PC-3 (cell line): ENCODE measurements around the gene PRPS1. TPM values are rescaled to one million over a fixed set of nuclear protein-coding genes. Genes with fewer than 3 reads are reported as not detected.
"Not testable (repeated sequence)": the region's sequence is repeated elsewhere in the genome, so short reads cannot be mapped to it uniquely, and the experiment has no call there.

Source experiments
- ATAC-seq: fragments of 200-7000 bp; cut with Tn5 transposase; 2 replicates; pipeline ENCODE4 v1.9.1; 2020; ENCODE audit warnings: mild to moderate bottlenecking, moderate library complexity
- BruUV-seq: library from RNA; stranded (reverse); fragments of 400-500 nt; replicated peaks from 2 replicates; lab custom pipeline; 2021; lab: Mats Ljungman, UMichigan
- CTCF ChIA-PET: fragments of 300-600 bp; sonication (Branson Sonifier 250); formaldehyde crosslinking; loops from one replicate; lab custom pipeline; 2022; ENCODE audit warnings: antibody characterized with exemption; lab: Charles Lee
- POLR2A ChIA-PET: fragments of 300-600 bp; sonication (Branson Sonifier 250); formaldehyde crosslinking; loops from one replicate; lab custom pipeline; 2022; ENCODE audit warnings: antibody characterized with exemption; ENCODE audit not compliant: unreplicated experiment; lab: Charles Lee
- DNase-seq: peaks from one replicate; pipeline ENCODE4 v3.0.0-alpha.2; 2015
- H2AFZ ChIP-seq: fragments of 300-600 bp; sonication (generic); 2 replicates; pipeline ENCODE4 v1.6.0; 2016; ENCODE audit warnings: antibody characterized with exemption, low read length
- H3F3A ChIP-seq: fragments of 300-600 bp; sonication (generic); one replicate; pipeline ENCODE4 v1.6.0; 2017; ENCODE audit warnings: antibody characterized with exemption, low read length, control low read depth, mild to moderate bottlenecking; ENCODE audit not compliant: unreplicated experiment
- H3K27ac ChIP-seq: fragments of 300-600 bp; sonication (generic); 2 replicates; pipeline ENCODE4 v1.5.1; 2016; ENCODE audit warnings: mild to moderate bottlenecking, low read length
- H3K27me3 ChIP-seq: fragments of 300-600 bp; sonication (generic); 2 replicates; pipeline ENCODE4 v1.6.1; 2016; ENCODE audit warnings: low read length, mixed read lengths
- H3K36me3 ChIP-seq: fragments of 300-600 bp; sonication (generic); 2 replicates; pipeline ENCODE4 v1.6.1; 2016; ENCODE audit warnings: low read depth, mixed run types, low read length, mixed read lengths
- H3K4me1 ChIP-seq: fragments of 300-600 bp; sonication (generic); 2 replicates; pipeline ENCODE4 v1.5.1; 2016; ENCODE audit warnings: low read length; ENCODE audit not compliant: insufficient read depth
- H3K4me2 ChIP-seq: fragments of 300-600 bp; sonication (generic); 2 replicates; pipeline ENCODE4 v1.6.0; 2016; ENCODE audit warnings: low read length
- H3K4me3 ChIP-seq: fragments of 300-600 bp; sonication (generic); 2 replicates; pipeline ENCODE4 v1.5.1; 2016; ENCODE audit warnings: mild to moderate bottlenecking, low read length, mixed read lengths
- H3K79me2 ChIP-seq: fragments of 300-600 bp; sonication (generic); 2 replicates; pipeline ENCODE4 v1.6.1; 2017; ENCODE audit warnings: low read length, mixed read lengths
- H3K9ac ChIP-seq: fragments of 300-600 bp; sonication (generic); 2 replicates; pipeline ENCODE4 v1.6.0; 2016; ENCODE audit warnings: mild to moderate bottlenecking, low read length
- H3K9me2 ChIP-seq: fragments of 300-600 bp; sonication (generic); replicated peaks from 2 replicates; pipeline ENCODE4 v1.6.1; 2016; ENCODE audit warnings: mixed run types, low read length, mixed read lengths
- H3K9me3 ChIP-seq: fragments of 300-600 bp; sonication (generic); 2 replicates; pipeline ENCODE4 v1.6.1; 2016; ENCODE audit warnings: low read length, mixed read lengths
- H4K20me1 ChIP-seq: fragments of 300-600 bp; sonication (generic); 2 replicates; pipeline ENCODE4 v1.6.1; 2016; ENCODE audit warnings: low read length, mixed read lengths
- CTCF ChIP-seq: fragments of 300-600 bp; sonication (generic); conservative IDR thresholded peaks from 2 replicates; pipeline ENCODE4 v1.5.1; 2017; ENCODE audit warnings: antibody characterized with exemption, low read depth, mild to moderate bottlenecking, low read length
- EZH2 ChIP-seq: fragments of 300-600 bp; sonication (generic); IDR thresholded peaks from one replicate; pipeline ENCODE4 v1.6.1; 2017; ENCODE audit warnings: antibody characterized with exemption, mild to moderate bottlenecking, low read length; ENCODE audit not compliant: unreplicated experiment
- EZH2phosphoT487 ChIP-seq: fragments of 300-600 bp; sonication (generic); IDR thresholded peaks from 2 replicates; pipeline ENCODE4 v1.6.1; 2018; ENCODE audit warnings: mild to moderate bottlenecking, antibody characterized with exemption, low read length, borderline replicate concordance
- intact Hi-C: fragments of 100-400 bp; cut with micrococcal nuclease; formaldehyde crosslinking; loops from 2 replicates; pipeline ENCODE4 v1.9.0; 2023
- total RNA-seq: library from RNA; depleted of rRNA; stranded (reverse); fragments of >200 nt; gene quantifications from 2 replicates; pipeline ENCODE4 v1.2.3, GENCODE V29; 2014

The PRPS1 gene
- total RNA-seq, 1 experiment from 2014 or later: 57.0 TPM

DNA sequence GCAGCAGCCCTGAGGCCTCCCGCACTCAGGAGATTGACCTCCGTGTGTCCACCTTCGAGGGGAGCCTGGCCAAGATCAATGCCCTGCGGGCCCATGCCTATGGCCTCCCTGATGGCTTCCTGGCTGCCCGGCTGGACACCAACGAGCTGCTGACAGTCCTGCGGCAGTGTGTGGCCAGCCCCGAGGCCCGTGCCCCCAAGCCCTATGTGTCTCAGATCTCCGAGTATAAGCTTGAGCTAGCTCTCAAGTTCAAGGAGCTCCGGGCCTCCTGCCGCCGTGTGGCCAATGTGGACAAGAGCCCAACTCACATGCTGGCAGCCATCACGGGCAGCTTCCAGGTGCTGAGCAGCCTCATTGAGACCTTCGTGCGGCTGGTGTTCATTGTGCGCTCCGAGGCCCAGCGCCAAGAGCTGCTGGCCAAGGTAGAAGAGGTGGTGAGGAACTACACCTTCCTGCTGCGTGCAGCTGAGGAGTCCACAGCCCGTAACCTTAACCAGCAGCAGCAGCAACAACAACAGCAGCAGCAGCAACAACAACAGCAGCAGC lies 25.5 kb upstream of the PRPS1 start:
- Histone ChIP-seq H4K20me1 (no peaks in the 10 kb centered on the region), H3K4me3 (no peak overlapping the region), H3K9ac (no peak overlapping the region), H3K4me2 (no peak overlapping the region), H3K27me3 (no peaks in the 10 kb centered on the region), H3K27ac (no peak overlapping the region), H2AFZ (no peak overlapping the region), H3K4me1 (0 out of 2 replicates have a peak, but pooled peaks cover 1% of the 10 kb centered on the region), H3K9me3 (no peaks in the 10 kb centered on the region), H3K79me2 (no peaks in the 10 kb centered on the region), H3K36me3 (no peaks in the 10 kb centered on the region), H3K9me2 (no peaks in the 10 kb centered on the region), H3F3A (no peaks in the 10 kb centered on the region)
- no TSS peak for BruUV-seq
- TF ChIP-seq CTCF: no peak
- no peak for TF ChIP-seq EZH2phosphoT487
- TF ChIP-seq EZH2: no peak
- CTCF ChIA-PET: no interaction called here
- no peak for ATAC-seq
- intact Hi-C loops: no loop called here
- no peak for DNase-seq
- POLR2A ChIA-PET: no interaction called here

- ChIA-PET CTCF (no interaction called here), POLR2A (no interaction called here)
- BruUV-seq: no TSS peak
- H3K36me3 ChIP-seq: no peaks in the 10 kb centered on the region
- no peak for DNase-seq
- H3K4me3 ChIP-seq: no peak overlapping the region
- no peaks in the 10 kb centered on the region for H4K20me1 ChIP-seq
- intact Hi-C loops: no loop called here
- no peak overlapping the region for H2AFZ ChIP-seq
- no peaks in the 10 kb centered on the region for H3K27me3 ChIP-seq
- H3K9me3 ChIP-seq: no peaks in the 10 kb centered on the region
- no peak overlapping the region for H3K4me2 ChIP-seq
- no peaks in the 10 kb centered on the region for H3K79me2 ChIP-seq
- ATAC-seq: no peak
- H3K9me2 ChIP-seq: no peaks in the 10 kb centered on the region
- no peak overlapping the region for H3K27ac ChIP-seq
- peaks cover under 1% of the 10 kb centered on the region; the same call in 1 of the 2 replicates for H3K4me1 ChIP-seq
- no peaks in the 10 kb centered on the region for H3F3A ChIP-seq
- TF ChIP-seq CTCF: no peak
- TF ChIP-seq EZH2: no peak
- no peak for TF ChIP-seq EZH2phosphoT487
- no peak overlapping the region for H3K9ac ChIP-seq
These were observed 24.7 kb upstream of the PRPS1 start for GRCh38 chrX:107603429-107604159.

DNA sequence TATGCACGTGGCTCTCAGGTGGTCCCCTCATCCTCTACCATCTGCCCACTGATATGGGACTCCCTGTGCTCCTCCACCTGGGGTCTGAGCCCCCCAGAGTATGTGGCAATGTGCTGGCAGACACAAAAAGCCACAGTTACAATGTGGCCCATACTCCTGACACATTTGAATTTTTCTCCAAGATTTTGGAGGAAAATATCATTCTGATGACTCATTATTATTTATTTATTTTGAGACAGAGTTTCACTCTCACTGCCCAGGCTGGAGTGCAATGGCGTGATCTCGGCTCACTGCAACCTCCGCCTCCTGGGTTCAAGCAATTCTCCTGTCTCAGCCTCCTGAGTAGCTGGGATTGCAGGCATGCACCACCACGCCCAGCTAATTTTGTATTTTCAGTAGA lies 19.2 kb upstream of the PRPS1 start:
- CTCF ChIA-PET, POLR2A ChIA-PET: not testable (repeated sequence)

More for the DNA sequence above, 19.2 kb upstream of the PRPS1 start:
- BruUV-seq, H3K4me1 ChIP-seq, H3K9ac ChIP-seq, H3K4me3 ChIP-seq, H3K9me2 ChIP-seq, H3K4me2 ChIP-seq, H4K20me1 ChIP-seq, intact Hi-C loops, H2AFZ ChIP-seq, H3K27me3 ChIP-seq, H3K79me2 ChIP-seq, H3K9me3 ChIP-seq, H3F3A ChIP-seq, H3K36me3 ChIP-seq, H3K27ac ChIP-seq: not testable (repeated sequence)
- ATAC-seq: peak; percentile 68
- peak; percentile 29 for DNase-seq
